Stimulated activated CD8-positive, alpha-beta memory T cell treated with anti-CD3 and anti-CD28 coated beads, Interleukin-2, amount 100 ng/mL, for 48 hours (primary cell): ENCODE measurements around the gene TFF1.

Experiments
- DNase-seq, 2 donors: peaks; one replicate each; pipeline ENCODE4 v3.0.0-alpha.2; 2020; ENCODE audit warnings: low read depth in 2 of 2

The TFF1 gene

GRCh38 chr21:42343963-42344510, 22.3 kb downstream of the TFF1 start:
- DNase-seq, result no peak

- no peak for DNase-seq
Measured at GRCh38 chr21:42343556-42343955, 22.8 kb downstream of the TFF1 start.

- DNase-seq, result no peak
Measured at GRCh38 chr21:42343101-42343500, 23.2 kb downstream of the TFF1 start.

GRCh38 chr21:42341776-42342542, 24.4 kb downstream of the TFF1 start:
- DNase-seq, result no peak

GRCh38 chr21:42340187-42341050, 25.9 kb downstream of the TFF1 start:
- DNase-seq, result no peak

GRCh38 chr21:42338729-42339715, 27.3 kb downstream of the TFF1 start:
- DNase-seq, result no peak

GRCh38 chr21:42337830-42338728, 28.3 kb downstream of the TFF1 start:
- peak; percentile 63 to 74 for DNase-seq

GRCh38 chr21:42337276-42337675, 29.1 kb downstream of the TFF1 start:
- DNase-seq, result no peak

- DNase-seq, result no peak
Measured at GRCh38 chr21:42336054-42336453, 30.3 kb downstream of the TFF1 start.

GRCh38 chr21:42332557-42333317, 33.6 kb downstream of the TFF1 start:
- no peak for DNase-seq

- DNase-seq, result no peak
Measured at GRCh38 chr21:42331660-42332059, 34.7 kb downstream of the TFF1 start.

- no peak for DNase-seq
Measured at GRCh38 chr21:42330380-42331371, 35.7 kb downstream of the TFF1 start.

- DNase-seq, result no peak
Measured at GRCh38 chr21:42324896-42325295, 41.4 kb downstream of the TFF1 start.

- no peak for DNase-seq
Measured at GRCh38 chr21:42321845-42322244, 44.5 kb downstream of the TFF1 start.

- DNase-seq, result no peak
Measured at GRCh38 chr21:42321231-42321630, 45.1 kb downstream of the TFF1 start.

GRCh38 chr21:42320791-42321190, 45.5 kb downstream of the TFF1 start:
- DNase-seq, result no peak

- DNase-seq, result no peak
Measured at GRCh38 chr21:42319851-42320572, 46.3 kb downstream of the TFF1 start.

GRCh38 chr21:42319376-42319775, 47.0 kb downstream of the TFF1 start:
- no peak for DNase-seq
